Body of pancreas (tissue), 4 donors: ENCODE results near the gene PNISR.

Experiments
- POLR2A ChIP-seq, 3 donors: fragments of 450-650 bp; IDR thresholded peaks; one replicate each; pipeline ENCODE4 v1.6.1; 2016; ENCODE audit warnings: antibody characterized with exemption in 3 of 3, mild to moderate bottlenecking in 2 of 3
- TF ChIP-seq, protein P1 (sequence below), 7 experiments: fragments of 450-650 bp in 4 of 7; fragments of 200-600 bp in 3 of 7; sonication (generic) in 3 of 7; IDR thresholded peaks; one replicate each; pipeline ENCODE4 v1.5.1; 2016 to 2019; ENCODE audit warnings: antibody characterized with exemption in 7 of 7

DNA sequence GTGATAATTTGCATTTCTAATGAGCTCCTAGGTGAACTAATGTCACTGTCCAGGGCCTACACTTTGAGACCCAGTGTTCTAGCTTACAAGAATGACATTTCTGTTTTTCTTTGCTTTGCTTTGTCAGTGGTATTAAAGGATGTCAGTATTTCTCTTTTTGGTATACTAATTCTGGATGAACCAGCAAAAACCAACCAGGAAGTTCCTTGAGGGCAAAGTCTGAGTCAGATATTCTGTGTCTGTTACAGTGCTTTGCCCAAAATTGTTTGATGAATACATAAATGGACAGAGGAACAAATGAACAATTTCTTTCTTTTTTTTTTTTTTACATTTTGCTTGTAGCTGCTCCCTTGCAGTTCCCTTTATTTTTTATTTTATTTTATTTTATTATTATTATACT is 46.5 kb downstream of the PNISR start:
- TF ChIP-seq, protein P1, sequence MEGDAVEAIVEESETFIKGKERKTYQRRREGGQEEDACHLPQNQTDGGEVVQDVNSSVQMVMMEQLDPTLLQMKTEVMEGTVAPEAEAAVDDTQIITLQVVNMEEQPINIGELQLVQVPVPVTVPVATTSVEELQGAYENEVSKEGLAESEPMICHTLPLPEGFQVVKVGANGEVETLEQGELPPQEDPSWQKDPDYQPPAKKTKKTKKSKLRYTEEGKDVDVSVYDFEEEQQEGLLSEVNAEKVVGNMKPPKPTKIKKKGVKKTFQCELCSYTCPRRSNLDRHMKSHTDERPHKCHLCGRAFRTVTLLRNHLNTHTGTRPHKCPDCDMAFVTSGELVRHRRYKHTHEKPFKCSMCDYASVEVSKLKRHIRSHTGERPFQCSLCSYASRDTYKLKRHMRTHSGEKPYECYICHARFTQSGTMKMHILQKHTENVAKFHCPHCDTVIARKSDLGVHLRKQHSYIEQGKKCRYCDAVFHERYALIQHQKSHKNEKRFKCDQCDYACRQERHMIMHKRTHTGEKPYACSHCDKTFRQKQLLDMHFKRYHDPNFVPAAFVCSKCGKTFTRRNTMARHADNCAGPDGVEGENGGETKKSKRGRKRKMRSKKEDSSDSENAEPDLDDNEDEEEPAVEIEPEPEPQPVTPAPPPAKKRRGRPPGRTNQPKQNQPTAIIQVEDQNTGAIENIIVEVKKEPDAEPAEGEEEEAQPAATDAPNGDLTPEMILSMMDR (IDR thresholded peaks at IDR 0.05): no peak
- no peak for TF ChIP-seq POLR2A (IDR thresholded peaks at IDR 0.05)
